NCI-H1436 treated with DMSO at 0.1 percent for 48 hours (cell line): ENCODE results near the gene DCLK3.

Source experiments
- DNase-seq: peaks from one replicate; lab custom pipeline; 2025; lab: John Stamatoyannopoulos, UW

The DCLK3 gene

DNA sequence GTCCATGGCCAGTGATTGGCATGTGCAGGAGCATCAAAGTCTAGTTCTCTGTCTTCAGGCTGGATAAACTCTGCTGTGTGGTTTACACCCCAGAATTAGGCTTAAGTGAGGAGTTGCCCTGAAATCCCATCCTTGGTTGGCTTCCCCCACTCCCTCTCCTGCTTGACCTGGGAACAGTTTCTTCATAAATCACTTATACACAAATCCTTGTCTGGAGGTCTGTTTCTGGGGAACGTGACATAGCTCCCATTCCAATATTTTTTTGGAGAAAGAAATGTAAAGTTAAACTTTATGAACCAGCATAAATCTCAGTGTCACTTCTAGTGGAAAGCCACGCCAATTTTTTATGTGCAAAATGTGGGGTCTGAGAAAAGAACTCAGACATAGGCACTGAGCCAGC is 98.2 kb downstream of the DCLK3 start:
- DNase-seq: no peak

DNA sequence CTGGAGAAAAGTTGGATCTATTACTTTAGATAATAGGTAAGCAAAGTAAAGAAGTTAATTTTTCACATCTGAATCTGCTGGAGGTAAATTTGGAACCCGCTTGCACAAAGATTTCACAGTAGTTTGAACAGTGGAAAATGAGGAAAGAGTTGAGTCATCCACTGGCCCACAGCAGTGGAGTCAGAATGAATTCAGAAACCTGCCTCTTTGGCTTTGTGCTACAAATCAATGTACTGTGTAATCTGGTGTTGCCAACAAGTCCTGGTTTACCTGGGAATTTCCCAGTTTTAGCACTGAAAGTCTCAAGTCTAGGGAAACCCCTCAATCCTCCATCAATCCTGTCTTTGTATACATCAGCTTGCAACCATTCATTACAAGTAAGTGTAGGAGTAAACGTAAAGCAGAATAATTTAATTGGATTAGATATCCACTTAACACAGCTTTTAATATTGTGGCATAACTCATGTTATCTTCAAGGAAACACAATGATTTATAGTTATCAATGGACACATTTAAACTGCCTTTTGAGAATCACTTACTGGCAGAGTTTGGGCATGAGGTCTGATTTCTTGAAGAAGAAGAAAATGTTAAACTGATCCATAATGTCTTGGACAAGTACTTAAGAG is 100.6 kb downstream of the DCLK3 start:
- DNase-seq: no peak

GRCh38 chr3:36662626-36663025 is 101.7 kb downstream of the DCLK3 start:
- DNase-seq: no peak
